Transverse colon (tissue), 4 donors: ENCODE results near the gene TLR9. TPM values are rescaled to one million over a fixed set of nuclear protein-coding genes. Genes with fewer than 3 reads are reported as not detected.

Source experiments
- DNase-seq: peaks from one replicate; pipeline ENCODE4 v3.0.0-alpha.2; 2019
- H3K27ac ChIP-seq, 4 donors: fragments of 200-600 bp; sonication (generic); 2 replicates each; pipeline ENCODE4 v1.5.1; 2016 to 2018; ENCODE audit warnings: inconsistent platforms in 4 of 4
- H3K27me3 ChIP-seq: fragments of 200-600 bp; sonication (generic); 2 replicates; pipeline ENCODE4 v1.5.1; 2017; ENCODE audit warnings: inconsistent platforms
- H3K36me3 ChIP-seq, 4 donors: fragments of 200-600 bp; sonication (generic); 2 replicates each; pipeline ENCODE4 v1.5.1; 2017 to 2019; ENCODE audit warnings: inconsistent platforms in 4 of 4
- H3K4me1 ChIP-seq, 4 donors: fragments of 200-600 bp; sonication (generic); 2 replicates each; pipeline ENCODE4 v1.5.1; 2017 to 2020; ENCODE audit warnings: inconsistent platforms in 4 of 4
- H3K4me3 ChIP-seq, 4 donors: fragments of 200-600 bp; sonication (generic); 1 replicate in 1 of 4; 2 replicates in 3 of 4; pipeline versions ENCODE4 v1.5.1 to v1.6.1; 2017 to 2019; ENCODE audit warnings: inconsistent platforms in 4 of 4
- H3K9me3 ChIP-seq, 2 donors: fragments of 200-600 bp; sonication (generic); 2 replicates each; pipeline ENCODE4 v1.5.1; 2017 to 2019; ENCODE audit warnings: inconsistent platforms in 2 of 2
- EP300 ChIP-seq: sonication (generic); formaldehyde crosslinking; IDR thresholded peaks from one replicate; pipeline ENCODE4 v1.6.1; 2017; ENCODE audit warnings: antibody characterized with exemption, low read depth
- POLR2A ChIP-seq: fragments of 450-650 bp; IDR thresholded peaks from one replicate; pipeline ENCODE4 v1.6.1; 2016; ENCODE audit warnings: antibody characterized with exemption, mild to moderate bottlenecking, moderate library complexity
- POLR2AphosphoS5 ChIP-seq, 3 donors: sonication (generic); formaldehyde crosslinking; IDR thresholded peaks; one replicate each; pipeline ENCODE4 v1.6.1; 2016; ENCODE audit warnings: antibody characterized with exemption in 3 of 3
- WGBS, 2 donors: methylation state at CpG; one replicate each; pipeline ENCODE4 v1.1.5; 2018; ENCODE audit warnings: low coverage in 1 of 2; 5-methylcytosine and 5-hydroxymethylcytosine counted together
- in situ Hi-C, 4 donors: fragments of 200-750 bp; cut with MboI; loops; one replicate each; pipeline versions ENCODE4 v1.15.0 to v1.15.1; 2017; ENCODE audit warnings: low sequenced_read_pairs in 3 of 4, low pct_ligation_motif_present in 1 of 4, low pct_unique_long_range_greater_than_20kb in 1 of 4
- intact Hi-C: fragments of 100-400 bp; cut with DNase I; formaldehyde crosslinking; loops from one replicate; pipeline ENCODE4 v1.15.1; 2023; ENCODE audit warnings: low total_unique reads
- total RNA-seq, 4 donors: library from RNA; depleted of rRNA; stranded (reverse); fragments of >200 nt; gene quantifications; one replicate each; pipeline ENCODE4 v1.1.0, GENCODE V29; 2016
- TF ChIP-seq, protein P1 (sequence below), 5 experiments: fragments of 200-600 bp in 3 of 5; fragments of 450-650 bp in 2 of 5; sonication (generic) in 3 of 5; IDR thresholded peaks; 1 replicate in 2 of 5; 2 replicates in 3 of 5; pipeline ENCODE4 v1.5.1; 2016 to 2017; ENCODE audit warnings: antibody characterized with exemption in 5 of 5, inconsistent platforms in 3 of 5, mild to moderate bottlenecking in 2 of 5, moderate library complexity in 1 of 5

Gene TLR9
- total RNA-seq, 4 donors from 2014 or later = 0.16 TPM; not detected in 3

DNA sequence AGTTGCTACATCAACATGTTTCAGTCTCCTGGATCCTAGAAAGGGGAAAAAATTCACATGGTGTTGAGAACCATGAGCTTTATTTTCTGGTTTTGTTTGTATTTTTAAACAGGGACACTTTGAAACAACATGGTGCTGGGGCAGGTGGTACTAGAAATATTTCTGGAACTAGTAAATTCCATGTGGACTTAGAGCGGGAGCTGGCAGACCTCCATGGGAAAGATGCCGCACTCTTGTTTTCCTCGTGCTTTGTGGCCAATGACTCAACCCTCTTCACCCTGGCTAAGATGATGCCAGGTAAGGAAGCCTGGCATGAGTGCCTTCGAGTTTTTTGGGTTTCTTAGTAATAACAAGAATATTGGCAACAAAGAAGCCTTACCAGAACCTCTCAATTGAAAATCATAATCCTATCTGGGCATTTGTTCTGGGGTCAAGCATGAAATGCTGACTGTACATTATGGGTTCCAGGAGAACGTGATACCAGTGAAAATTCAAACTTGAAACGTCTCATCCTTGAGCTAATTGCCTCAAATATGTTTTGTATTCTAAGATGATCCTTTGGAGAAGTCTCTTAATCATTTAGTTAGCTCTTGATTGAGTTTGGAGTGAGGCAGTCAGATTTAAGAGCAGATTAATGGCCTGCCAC, 19.6 kb downstream of the TLR9 start:
- TF ChIP-seq, protein P1, sequence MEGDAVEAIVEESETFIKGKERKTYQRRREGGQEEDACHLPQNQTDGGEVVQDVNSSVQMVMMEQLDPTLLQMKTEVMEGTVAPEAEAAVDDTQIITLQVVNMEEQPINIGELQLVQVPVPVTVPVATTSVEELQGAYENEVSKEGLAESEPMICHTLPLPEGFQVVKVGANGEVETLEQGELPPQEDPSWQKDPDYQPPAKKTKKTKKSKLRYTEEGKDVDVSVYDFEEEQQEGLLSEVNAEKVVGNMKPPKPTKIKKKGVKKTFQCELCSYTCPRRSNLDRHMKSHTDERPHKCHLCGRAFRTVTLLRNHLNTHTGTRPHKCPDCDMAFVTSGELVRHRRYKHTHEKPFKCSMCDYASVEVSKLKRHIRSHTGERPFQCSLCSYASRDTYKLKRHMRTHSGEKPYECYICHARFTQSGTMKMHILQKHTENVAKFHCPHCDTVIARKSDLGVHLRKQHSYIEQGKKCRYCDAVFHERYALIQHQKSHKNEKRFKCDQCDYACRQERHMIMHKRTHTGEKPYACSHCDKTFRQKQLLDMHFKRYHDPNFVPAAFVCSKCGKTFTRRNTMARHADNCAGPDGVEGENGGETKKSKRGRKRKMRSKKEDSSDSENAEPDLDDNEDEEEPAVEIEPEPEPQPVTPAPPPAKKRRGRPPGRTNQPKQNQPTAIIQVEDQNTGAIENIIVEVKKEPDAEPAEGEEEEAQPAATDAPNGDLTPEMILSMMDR (IDR thresholded peaks at IDR 0.05) = no peak
- TF ChIP-seq POLR2AphosphoS5 (IDR thresholded peaks at IDR 0.05) (no peak), POLR2A (no peak), EP300 (no peak)
- no peak overlapping the region for H3K4me3 ChIP-seq
- no peaks in the 10 kb centered on the region for H3K9me3 ChIP-seq
- H3K27ac ChIP-seq = no peak overlapping the region
- H3K4me1 ChIP-seq = peaks cover 0 to 33% (median 8%) of the 10 kb centered on the region in 4 donors
- in situ Hi-C loops = no loop called here
- intact Hi-C loops = no loop called here
- H3K27me3 ChIP-seq = no peaks in the 10 kb centered on the region
- peaks cover 0 to 86% (median 36%) of the 10 kb centered on the region in 4 donors for H3K36me3 ChIP-seq
- no peak for DNase-seq
- WGBS, 2 donors = 85 to 86% methylated on average over 4 to 6 of the region's 6 CpGs

DNA sequence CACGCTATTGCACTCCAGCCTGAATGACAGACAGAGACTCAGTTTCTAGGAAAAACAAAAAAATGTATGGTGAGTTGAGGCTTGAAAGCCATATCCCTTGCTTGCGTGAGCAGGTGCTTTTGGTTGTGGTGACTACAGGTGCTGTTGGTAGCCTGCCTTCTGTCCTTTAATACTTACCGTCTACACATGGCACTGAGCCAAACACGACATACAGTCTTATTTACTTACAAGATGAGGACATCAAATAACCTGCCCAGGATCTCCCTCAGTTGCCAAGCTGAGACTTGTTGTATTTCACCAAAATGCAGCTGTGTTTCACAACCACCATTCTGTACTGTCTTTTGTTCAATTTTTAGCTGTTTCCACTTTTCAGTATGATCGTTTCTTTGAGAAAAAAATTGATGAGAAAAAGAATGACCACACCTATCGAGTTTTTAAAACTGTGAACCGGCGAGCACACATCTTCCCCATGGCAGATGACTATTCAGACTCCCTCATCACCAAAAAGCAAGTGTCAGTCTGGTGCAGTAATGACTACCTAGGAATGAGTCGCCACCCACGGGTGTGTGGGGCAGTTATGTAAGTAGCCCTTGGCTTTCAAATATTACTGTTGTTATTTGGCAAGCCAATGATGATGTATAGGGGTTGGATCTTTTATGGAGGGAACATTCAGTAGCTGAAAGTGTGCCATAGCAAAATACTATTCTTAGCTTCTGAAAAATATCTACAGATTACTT, 20.9 kb downstream of the TLR9 start:
- in situ Hi-C loops = no loop called here
- intact Hi-C loops = no loop called here
- Histone ChIP-seq H3K27ac (no peak overlapping the region), H3K27me3 (no peaks in the 10 kb centered on the region), H3K9me3 (no peaks in the 10 kb centered on the region), H3K36me3 (peaks cover 0 to 74% (median 31%) of the 10 kb centered on the region in 4 donors), H3K4me3 (no peak overlapping the region), H3K4me1 (peaks cover 2 to 39% (median 10%) of the 10 kb centered on the region in 4 donors)
- WGBS, 2 donors = 58 to 67% methylated on average over 5 to 10 of the region's 10 CpGs
- peak; percentile 37 for DNase-seq
- TF ChIP-seq EP300 (no peak), POLR2A (no peak), POLR2AphosphoS5 (IDR thresholded peaks at IDR 0.05) (peak in 1 of 3 donors; percentile 21)
- TF ChIP-seq, protein P1 (IDR thresholded peaks at IDR 0.05) = no peak

DNA sequence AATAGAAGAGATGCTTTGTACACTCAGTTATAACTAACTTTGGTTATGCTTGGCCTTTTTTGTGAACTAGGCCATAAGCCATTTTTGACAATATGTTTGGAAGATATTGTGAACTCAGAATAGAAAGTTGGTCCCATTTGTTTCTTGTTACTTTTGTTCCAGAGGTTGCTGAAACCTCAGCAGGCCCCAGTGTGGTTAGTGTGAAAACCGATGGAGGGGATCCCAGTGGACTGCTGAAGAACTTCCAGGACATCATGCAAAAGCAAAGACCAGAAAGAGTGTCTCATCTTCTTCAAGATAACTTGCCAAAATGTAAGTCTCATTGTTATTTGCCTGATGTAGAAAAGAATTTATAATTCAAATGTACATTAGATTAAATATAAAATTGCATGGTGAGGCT, 21.7 kb downstream of the TLR9 start:
- Histone ChIP-seq H3K4me3 (no peak overlapping the region), H3K27ac (no peak overlapping the region), H3K36me3 (peaks cover 0 to 66% (median 27%) of the 10 kb centered on the region in 4 donors), H3K9me3 (no peaks in the 10 kb centered on the region), H3K4me1 (peaks cover 9 to 47% (median 17%) of the 10 kb centered on the region in 4 donors), H3K27me3 (no peaks in the 10 kb centered on the region)
- intact Hi-C loops (no loop called here), in situ Hi-C loops (no loop called here)
- TF ChIP-seq POLR2AphosphoS5 (IDR thresholded peaks at IDR 0.05) = no peak
- 87 to 100% methylated on average over 1 of the region's 1 CpG for WGBS, 2 donors
- no peak for DNase-seq

DNA sequence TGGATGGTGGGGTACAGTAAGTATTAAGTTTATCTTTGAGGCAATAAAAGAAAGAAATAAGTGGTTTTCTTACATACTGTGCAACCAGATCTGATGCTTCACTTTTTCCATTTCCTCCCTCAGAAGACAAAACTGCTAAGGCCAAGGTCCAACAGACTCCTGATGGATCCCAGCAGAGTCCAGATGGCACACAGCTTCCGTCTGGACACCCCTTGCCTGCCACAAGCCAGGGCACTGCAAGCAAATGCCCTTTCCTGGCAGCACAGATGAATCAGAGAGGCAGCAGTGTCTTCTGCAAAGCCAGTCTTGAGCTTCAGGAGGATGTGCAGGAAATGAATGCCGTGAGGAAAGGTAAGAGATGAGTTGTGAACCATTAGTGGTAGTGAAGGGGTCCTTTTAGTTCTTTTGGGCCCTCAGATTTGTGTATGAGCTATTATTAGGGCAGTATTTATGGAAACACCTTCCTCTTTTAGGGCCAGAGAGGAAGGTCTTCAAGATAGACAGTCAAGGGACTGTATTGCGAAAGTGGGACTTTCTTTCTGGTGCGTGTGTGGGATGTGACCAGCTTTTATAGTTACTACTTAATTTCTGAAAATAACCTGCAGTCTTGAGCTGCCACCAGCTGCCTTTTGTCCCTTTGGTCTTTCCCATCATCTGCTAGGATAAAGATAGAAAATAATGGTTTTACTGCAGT, 22.9 kb downstream of the TLR9 start:
- H3K9me3 ChIP-seq = no peaks in the 10 kb centered on the region
- 77% methylated on average over 4 of the region's 4 CpGs; no CpG with 5 or more reads in 1 of the 2 donors for WGBS, 2 donors
- H3K27me3 ChIP-seq = no peaks in the 10 kb centered on the region
- TF ChIP-seq POLR2A (no peak), EP300 (no peak), POLR2AphosphoS5 (IDR thresholded peaks at IDR 0.05) (no peak)
- TF ChIP-seq, protein P1 (IDR thresholded peaks at IDR 0.05) = no peak
- DNase-seq = no peak
- no peak overlapping the region for H3K27ac ChIP-seq
- peaks cover 0 to 54% (median 21%) of the 10 kb centered on the region in 4 donors for H3K36me3 ChIP-seq
- H3K4me1 ChIP-seq = peaks cover 11 to 53% (median 22%) of the 10 kb centered on the region in 4 donors
- intact Hi-C loops (no loop called here), in situ Hi-C loops (no loop called here)
- H3K4me3 ChIP-seq = no peak overlapping the region
